ENCODE data around the gene BRMS1L.

DNA sequence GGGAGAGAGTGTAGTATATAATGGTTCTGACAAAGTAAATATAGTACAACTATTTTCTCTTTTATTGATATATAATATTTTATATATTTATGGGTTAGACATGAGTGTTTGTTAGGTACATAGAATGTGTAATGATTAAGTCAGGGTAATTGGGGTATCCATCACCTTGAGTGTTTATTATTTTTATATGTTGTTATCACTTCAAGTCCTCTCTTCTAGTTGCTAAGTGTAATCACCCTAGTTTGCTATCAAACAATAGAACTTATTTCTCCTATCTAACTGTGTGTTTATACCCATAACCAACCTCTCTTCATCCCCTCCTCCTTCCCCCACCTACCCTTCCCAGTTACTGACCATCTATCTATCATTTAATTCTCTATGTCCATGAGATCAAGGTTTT is 64.2 kb downstream of the BRMS1L start:
- TF ChIP-seq, protein P1, sequence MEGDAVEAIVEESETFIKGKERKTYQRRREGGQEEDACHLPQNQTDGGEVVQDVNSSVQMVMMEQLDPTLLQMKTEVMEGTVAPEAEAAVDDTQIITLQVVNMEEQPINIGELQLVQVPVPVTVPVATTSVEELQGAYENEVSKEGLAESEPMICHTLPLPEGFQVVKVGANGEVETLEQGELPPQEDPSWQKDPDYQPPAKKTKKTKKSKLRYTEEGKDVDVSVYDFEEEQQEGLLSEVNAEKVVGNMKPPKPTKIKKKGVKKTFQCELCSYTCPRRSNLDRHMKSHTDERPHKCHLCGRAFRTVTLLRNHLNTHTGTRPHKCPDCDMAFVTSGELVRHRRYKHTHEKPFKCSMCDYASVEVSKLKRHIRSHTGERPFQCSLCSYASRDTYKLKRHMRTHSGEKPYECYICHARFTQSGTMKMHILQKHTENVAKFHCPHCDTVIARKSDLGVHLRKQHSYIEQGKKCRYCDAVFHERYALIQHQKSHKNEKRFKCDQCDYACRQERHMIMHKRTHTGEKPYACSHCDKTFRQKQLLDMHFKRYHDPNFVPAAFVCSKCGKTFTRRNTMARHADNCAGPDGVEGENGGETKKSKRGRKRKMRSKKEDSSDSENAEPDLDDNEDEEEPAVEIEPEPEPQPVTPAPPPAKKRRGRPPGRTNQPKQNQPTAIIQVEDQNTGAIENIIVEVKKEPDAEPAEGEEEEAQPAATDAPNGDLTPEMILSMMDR (IDR thresholded peaks at IDR 0.05; ENCODE audit: low read length) = no peak
- no peak for TF ChIP-seq EZH2 (IDR thresholded peaks at IDR 0.05; ENCODE audit: borderline replicate concordance, low read length)
